ENCODE measurements around the gene ZNF879. TPM values are rescaled to one million over a fixed set of nuclear protein-coding genes. Genes with fewer than 3 reads are reported as not detected.

The ZNF879 gene
- total RNA-seq, 3 donors from 2014 or later, result 1.8 to 4.7 (median 4.2) TPM

GRCh38 chr5:179079165-179079987 lies 55.8 kb downstream of the ZNF879 start:
- H3K4me1 ChIP-seq (ENCODE audit: low read depth), result no peaks in the 10 kb centered on the region
- H3K9me3 ChIP-seq, result peaks cover 96% of the 10 kb centered on the region
- no peak overlapping the region for H3K4me3 ChIP-seq
- DNase-seq (no peak), ATAC-seq (no peak)
- no peaks in the 10 kb centered on the region for H3K36me3 ChIP-seq (ENCODE audit: low read depth)
- no peak for TF ChIP-seq CTCF (IDR thresholded peaks at IDR 0.05)
- intact Hi-C loops (cut with DNase I, micrococcal nuclease), result no loop called here

- H3K4me1 ChIP-seq (ENCODE audit: low read depth), result no peaks in the 10 kb centered on the region
- DNase-seq, result no peak
- H3K9me3 ChIP-seq, result peaks cover 100% of the 10 kb centered on the region
- H3K36me3 ChIP-seq (ENCODE audit: low read depth), result no peaks in the 10 kb centered on the region
- intact Hi-C loops (cut with DNase I, micrococcal nuclease), result no loop called here
- H3K4me3 ChIP-seq, result no peak overlapping the region
- no peak for TF ChIP-seq CTCF (IDR thresholded peaks at IDR 0.05)
- no peak for ATAC-seq
These were observed 57.1 kb downstream of the ZNF879 start for GRCh38 chr5:179080724-179081123.

Other genes starting within 250 kb of the ZNF879 start
- 10 to 100 TPM in 2 of 3 donors, 1 to 10 TPM in 1; 8.3 to 20.2 (median 13.7) TPM for gene ZNF354B, start 163.9 kb upstream of the ZNF879 start, total RNA-seq
- gene ZFP2, start 127.9 kb upstream of the ZNF879 start, total RNA-seq, result 1 to 10 TPM in 2 of 3 donors, under 1 TPM in 1; 0.93 to 3.2 (median 1.1) TPM
- gene ZNF454, start 82.6 kb upstream of the ZNF879 start, total RNA-seq, result 1 to 10 TPM in 2 of 3 donors, under 1 TPM in 1; 0.96 to 5.2 (median 1.5) TPM
- not detected for gene GRM6, start 28.5 kb upstream of the ZNF879 start, total RNA-seq
- 1 to 10 TPM; 1.6 to 9.1 (median 1.7) TPM for gene ZNF354C, start 36.6 kb downstream of the ZNF879 start, total RNA-seq

Data from mucosa of descending colon (tissue), 3 donors.